HG02642 (cell line): ENCODE measurements around the gene SNRPD3.

ENCODE experiments used
- ATAC-seq: cut with Tn5 transposase; IDR thresholded peaks from one replicate; pipeline ENCODE4 v1.9.1; 2021; ENCODE audit warnings: mild to moderate bottlenecking; ENCODE audit not compliant: unreplicated experiment, poor library complexity

SNRPD3 gene

GRCh38 chr22:24565077-24565476 is 9.3 kb downstream of the SNRPD3 start:
- no peak for ATAC-seq

GRCh38 chr22:24566899-24567511 is 11.2 kb downstream of the SNRPD3 start:
- no peak for ATAC-seq

DNA sequence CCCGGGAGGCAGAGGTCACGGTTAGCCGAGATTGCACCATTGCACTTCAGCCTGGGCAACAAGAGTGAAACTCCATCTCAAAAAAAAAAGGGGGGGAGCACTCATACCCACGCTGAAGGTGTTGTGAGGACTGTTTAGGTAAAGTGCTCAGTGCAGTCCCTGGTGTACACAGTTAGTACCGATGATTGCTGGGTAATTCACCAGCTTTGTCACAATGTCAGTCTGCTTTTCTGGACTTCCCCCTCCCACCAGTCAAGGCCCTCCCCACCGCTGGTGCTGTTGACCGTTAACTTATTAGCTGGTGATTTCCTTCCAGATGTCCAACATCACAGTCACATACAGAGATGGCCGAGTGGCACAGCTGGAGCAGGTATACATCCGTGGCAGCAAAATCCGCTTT is 11.9 kb downstream of the SNRPD3 start:
- ATAC-seq = no peak

DNA sequence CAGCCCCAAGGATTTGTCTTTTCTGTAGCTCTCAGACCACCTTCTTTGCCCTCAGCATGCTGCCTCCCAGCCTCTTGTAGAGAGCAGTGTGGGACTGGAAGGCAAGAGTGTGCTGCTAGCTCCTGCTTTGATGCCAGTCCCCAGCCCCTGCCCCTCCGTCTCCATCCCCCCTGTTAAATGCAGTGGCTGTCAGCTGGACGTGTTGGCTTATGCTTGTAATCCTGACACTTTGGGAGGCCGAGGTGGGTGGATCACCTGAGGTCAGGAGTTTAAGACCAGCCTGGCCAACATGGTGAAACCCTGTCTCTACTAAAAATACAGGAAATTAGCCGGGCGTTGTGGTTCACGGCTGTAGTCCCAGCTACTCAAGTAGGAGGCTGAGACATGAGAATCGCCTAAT is 15.5 kb downstream of the SNRPD3 start:
- ATAC-seq = no peak

DNA sequence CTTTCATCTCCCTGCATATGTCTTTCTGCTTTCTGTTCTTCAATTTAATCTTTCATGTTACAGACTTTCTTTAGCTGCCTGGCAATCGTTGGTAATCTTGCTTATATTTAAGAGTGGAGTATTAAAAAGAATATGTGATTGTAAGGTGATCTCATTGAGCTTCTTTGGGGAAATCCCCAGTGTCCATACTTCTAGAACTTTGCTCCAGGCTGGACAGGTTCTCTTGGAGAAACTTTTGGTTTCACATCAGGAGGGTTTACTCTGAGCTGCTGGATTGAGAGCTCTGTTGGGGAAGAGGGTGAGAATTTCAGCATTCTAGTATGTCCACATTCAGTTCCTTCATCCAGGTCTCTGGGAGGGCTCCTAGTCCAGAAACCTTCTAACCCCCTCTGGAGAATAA is 21.0 kb downstream of the SNRPD3 start:
- ATAC-seq = no peak

GRCh38 chr22:24578355-24579257 is 22.8 kb downstream of the SNRPD3 start:
- ATAC-seq = no peak

- no peak for ATAC-seq
These were observed 23.4 kb downstream of the SNRPD3 start for GRCh38 chr22:24579258-24579601.

DNA sequence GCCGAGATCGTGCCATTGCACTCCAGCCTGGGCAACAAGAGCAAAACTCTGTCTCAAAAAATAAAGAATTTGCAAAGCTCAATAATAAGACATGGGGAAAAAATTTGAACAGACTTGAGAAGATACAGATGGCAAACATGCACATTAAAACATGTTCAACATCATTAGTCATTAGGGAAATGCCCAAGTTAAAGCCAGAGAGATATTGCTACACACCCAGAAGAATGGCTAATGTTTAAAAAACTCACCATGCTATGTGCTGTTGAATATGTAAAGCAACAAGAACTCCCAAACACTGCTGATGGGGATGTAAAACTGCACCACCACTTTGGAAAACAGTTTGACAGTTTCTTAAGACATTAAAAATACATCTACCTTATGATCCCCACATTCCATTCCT is 24.5 kb downstream of the SNRPD3 start:
- ATAC-seq = no peak

DNA sequence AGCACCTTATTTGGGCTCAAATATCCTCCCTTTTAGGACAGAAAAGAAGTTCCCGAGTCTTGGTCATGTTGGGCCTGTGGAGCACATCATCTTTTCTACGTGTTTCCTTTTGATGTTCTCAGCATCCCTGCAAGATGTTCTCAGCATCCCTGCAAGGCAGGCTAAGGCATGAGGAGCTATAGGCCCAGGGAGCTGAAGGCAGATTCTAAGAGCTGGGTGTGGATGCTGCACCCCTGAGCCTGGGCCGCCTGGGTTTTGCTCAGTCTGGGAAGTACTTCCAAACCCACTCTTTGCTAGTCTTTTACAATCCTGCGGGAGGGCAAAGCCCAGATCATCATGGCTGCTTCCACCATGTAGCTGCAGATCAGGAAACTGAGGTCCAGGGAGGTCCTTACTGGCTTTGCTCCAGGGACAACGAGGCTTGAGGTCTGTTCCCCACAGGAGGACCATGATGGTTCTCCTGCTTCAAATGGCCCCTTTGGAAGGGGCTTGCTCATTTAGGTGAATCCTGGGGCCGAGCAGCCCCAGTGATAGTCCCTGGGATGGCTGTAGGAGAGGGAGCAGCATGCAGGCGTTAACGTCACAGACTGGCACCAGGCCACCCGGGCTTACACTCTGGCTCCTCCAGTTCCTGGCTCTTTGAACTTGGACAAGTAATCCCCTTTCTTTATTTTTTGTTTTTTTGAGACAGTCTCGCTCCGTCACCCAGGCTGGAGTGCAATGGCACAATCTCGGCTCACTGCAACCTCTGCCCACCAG is 26.4 kb downstream of the SNRPD3 start:
- no peak for ATAC-seq

- no peak for ATAC-seq
These were observed 27.7 kb downstream of the SNRPD3 start for GRCh38 chr22:24583221-24584165.

DNA sequence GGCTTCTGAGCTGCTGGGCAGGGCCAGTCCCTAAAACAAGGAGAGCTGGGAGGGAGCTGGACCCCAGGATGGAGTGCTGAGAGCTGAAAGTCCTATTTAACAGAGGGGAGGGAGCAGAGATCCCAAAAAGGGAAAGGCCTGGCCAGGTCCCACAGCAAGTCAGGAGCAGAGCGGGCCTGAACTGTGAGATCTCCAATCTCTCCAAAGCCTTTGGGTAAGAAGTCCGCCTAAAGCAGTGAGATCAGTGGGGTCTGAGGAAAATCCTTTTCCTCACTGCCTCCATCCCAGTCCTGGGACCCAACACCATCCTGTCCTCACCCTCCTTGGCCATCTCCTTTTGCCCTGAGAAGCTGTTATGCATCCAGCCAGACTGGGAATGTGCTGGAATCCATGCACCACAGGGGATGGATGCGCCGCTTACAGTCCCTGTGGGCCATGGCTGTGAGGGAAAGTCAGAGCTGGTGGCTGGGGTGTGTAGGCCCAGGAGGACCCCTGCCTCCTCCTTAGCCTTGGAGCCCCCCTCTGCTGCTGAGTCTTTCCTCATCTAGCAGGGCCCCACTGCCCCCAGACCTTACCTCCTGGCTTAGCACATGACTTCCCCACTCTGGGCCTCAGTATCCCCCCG is 28.5 kb downstream of the SNRPD3 start:
- no peak for ATAC-seq

GRCh38 chr22:24584871-24585411 is 29.1 kb downstream of the SNRPD3 start:
- ATAC-seq = no peak

GRCh38 chr22:24585461-24585860 is 29.7 kb downstream of the SNRPD3 start:
- no peak for ATAC-seq

GRCh38 chr22:24585927-24586546 is 30.2 kb downstream of the SNRPD3 start:
- no peak for ATAC-seq

DNA sequence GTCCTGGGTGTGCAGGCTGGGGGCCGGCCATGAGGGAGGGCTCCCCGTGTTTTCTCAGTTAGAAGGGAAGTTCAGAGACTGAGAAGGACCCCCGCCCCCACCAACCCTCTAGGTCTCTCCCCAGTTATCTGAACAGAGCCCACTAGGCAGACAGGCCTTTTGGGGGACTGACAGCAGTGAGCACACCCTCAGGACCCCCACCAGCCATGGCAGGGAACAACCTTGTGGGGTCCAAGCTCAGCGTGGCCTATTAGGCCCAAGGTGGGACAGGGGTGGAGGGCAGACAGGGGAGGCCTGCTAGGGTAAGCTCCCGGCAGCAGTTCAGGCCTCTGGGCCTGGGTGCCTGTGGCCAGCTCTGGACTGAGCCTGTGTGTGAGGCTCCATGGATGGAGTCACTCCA is 31.5 kb downstream of the SNRPD3 start:
- ATAC-seq = no peak

DNA sequence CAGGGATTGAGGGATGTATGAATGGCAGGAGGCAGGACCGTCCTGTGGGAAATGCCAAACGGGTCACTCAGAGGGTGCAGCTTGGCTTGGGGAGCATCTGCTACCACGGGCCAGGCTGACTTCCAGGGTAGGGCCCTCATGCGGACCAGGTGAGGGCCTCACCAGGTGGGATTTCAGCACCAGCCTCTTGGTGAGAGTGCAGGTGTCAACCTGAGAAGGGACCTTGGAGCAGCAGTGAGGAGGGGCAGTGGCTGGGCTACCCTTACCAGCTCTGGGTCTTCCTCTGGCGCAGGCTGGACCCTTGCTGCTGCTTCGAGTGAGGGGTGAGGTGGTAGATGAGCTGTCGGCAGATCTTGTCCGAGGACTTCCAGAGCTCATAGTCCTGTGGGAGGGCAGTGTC is 32.1 kb downstream of the SNRPD3 start:
- no peak for ATAC-seq

DNA sequence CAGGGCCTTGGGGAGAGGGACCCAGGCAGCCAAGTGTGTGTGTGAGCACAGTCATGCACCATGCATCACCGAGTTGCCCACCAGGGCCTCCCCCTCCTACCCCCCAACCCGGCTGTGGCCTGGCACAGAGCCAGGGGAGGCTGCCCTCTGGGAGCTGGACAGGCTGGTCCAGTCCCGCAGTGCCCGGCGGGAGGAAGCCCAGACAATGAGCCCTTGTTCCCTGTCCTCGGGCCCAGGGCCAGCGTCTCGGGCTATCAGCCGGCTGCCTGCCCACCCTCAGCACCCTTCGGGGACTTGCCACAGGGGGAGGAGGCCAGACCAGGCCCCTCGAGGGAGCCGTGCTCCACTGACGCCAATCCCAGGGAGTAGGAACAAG is 32.6 kb downstream of the SNRPD3 start:
- ATAC-seq = no peak

- no peak for ATAC-seq
These were observed 33.1 kb downstream of the SNRPD3 start for GRCh38 chr22:24588757-24589481.
